HG02885 (cell line): ENCODE data around the gene ASTN1.

ENCODE experiments used
- ATAC-seq: cut with Tn5 transposase; IDR thresholded peaks from one replicate; pipeline ENCODE4 v1.9.1; 2021; ENCODE audit warnings: mild to moderate bottlenecking; ENCODE audit not compliant: unreplicated experiment, poor library complexity

Gene ASTN1

DNA sequence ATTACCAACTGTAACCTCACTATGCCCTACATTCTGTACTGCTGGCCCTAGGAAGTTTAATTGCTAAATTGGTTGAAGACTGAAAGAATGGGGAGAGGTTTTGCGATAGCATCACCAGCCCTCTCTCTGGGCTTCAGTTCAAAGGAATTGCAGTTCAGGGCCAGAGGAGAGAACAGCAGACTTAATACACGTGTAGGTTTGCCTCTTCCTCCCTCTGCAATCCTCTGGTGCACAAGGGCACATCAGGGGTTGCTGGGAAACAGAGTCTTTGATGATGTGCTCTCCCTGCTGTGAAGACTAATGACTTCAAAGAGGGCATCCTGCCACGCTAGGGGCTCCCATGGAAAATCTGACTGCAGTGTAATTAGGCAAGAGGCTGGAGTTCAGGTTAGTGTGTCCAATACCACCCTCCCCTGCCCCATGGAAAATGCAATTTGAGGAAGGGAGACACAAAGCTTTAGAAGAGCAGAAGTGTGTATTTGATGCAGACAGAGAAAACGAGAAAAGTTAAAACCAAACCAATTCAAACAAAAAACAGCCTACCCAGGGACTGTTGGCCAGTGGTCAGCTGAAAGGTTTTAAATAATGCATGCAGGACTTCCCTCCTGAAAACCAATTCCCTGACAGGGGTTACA lies 167.9 kb downstream of the ASTN1 start:
- no peak for ATAC-seq

DNA sequence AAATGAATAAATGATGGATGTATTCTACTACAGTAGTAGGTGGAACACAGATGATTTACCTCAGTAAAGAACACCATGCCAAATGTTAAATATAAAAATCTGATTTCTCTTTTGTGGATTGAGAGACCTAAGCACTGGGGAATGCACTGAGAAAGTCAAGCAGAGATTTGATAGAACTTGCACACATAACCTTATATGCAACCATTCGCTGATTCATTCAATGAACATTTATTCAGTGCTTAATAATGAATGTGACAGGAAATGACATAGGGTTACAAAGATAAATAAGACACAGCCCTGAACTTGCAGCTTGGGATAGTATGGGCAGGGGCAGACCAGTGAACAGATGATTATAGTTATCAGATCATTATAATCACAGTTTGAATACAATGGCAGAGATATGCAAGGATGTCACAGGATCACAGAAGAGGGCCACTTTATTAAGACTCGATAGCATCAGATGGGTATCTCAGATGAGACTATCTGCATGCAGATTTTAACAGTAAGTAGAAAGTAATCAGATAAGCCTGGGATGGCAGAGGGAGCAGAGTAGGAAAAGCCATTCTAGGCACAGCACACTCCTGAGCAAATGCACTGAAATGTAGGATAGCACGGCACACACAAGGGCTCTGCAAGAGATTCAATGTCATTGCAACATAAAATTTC lies 169.4 kb downstream of the ASTN1 start:
- no peak for ATAC-seq

DNA sequence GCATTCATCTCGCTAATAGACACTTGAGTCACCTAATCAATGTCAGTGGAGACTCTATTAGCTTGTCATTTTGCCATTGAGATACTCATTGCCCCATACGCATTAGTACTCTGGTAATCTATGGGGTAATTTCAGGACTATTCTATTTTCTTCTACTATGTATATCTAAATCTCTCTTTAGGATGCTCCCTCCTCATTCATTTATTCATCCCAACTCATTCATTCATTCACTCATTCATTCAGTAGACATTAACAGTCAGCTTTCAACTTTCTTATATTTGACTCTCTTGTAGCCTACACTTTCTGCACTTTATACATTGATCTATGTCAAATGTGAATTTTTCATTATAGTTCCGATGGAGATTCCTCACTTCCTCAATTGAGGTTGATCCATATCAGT lies 170.9 kb downstream of the ASTN1 start:
- ATAC-seq, result no peak

DNA sequence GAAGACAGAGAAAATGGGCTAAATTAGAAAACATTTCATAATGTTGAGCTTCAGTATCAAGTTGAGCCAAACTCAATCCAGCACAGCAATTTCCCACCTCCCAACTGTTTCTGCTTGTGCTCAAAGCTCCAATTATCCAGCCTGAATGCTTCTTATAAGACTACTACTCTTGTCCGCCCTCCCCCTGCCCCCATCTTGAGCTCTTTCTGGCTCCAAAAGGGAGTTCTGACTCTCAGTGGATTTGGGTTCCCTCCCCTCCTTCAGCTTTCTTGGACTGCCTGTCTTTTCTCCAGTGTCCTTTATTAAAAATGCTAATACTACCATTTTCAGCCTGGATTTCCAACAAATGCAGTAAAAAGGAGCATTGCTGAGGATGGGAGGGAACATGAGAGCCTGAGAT lies 174.8 kb downstream of the ASTN1 start:
- no peak for ATAC-seq

DNA sequence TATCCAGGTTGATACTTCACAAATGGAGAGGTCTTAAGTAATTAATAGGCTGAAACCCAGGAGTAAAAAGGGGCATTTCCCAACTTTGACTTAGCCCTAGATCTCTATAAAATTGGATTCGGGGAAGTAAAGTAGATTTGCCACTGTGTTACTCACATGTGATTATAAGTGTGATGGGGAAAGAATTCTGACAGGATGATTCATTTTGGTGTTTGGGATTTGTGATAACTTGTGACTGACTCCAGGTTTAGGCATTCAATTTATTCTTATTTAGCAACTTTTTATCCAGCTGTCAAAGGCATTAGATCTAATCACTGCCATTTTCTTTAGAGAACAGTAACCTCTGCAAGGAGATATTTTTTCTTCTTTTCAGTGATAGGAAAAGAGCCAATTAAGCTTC lies 175.5 kb downstream of the ASTN1 start:
- ATAC-seq, result no peak

DNA sequence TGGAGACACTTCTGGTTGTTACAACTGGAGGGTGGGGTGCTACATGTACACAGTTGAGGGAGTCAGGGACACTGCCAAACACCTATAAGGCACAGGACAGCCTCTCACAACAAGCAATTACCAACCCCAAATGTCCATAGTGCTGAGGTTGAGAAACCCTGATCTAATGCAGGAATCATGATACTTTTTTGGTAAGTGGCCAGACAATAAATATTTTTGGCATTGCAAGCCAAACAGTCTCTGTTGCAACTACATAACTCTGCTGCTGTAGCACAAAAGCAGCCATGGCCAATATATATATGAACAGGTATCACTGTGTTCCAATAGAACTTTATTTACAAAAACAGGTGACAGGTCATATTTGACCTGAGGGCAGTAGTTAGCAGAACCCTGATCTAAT lies 177.5 kb downstream of the ASTN1 start:
- no peak for ATAC-seq

DNA sequence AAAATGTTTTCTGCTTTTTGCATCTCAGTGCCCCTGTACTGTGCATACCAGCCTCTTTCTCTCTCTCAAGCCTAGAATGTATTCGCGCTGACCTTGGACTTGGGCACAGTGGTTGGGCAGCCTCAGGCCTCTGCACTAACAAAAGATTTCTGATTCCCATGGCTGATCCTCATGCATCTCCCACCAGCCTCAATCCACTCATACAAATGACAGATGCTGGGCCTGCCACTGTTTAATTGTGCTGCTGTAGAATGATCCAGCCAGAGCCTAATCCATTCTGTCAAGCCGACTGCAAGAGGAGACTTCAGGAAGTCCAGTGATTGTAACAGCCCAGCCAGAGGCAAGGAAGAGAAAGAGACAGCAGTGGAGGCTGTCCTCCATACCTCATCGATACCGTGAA lies 180.8 kb downstream of the ASTN1 start:
- no peak for ATAC-seq

DNA sequence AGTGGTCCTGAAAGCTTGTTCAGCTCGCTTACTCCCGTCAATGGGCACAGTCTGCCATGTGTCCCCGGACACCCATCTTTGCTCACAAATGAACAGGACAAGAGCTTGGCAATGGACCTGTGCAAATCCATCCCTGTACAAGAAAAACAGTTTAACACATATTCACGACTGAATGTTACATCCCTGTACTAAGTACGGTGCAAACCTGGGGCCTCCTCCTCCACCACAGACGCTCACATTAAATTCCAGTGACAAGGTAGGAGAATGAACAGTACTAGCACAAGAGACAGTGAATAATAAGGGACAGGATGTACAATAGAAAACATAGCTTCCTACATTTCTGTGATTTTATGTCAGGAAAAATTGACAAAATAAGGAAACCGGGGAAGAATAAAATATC lies 187.7 kb downstream of the ASTN1 start:
- no peak for ATAC-seq

DNA sequence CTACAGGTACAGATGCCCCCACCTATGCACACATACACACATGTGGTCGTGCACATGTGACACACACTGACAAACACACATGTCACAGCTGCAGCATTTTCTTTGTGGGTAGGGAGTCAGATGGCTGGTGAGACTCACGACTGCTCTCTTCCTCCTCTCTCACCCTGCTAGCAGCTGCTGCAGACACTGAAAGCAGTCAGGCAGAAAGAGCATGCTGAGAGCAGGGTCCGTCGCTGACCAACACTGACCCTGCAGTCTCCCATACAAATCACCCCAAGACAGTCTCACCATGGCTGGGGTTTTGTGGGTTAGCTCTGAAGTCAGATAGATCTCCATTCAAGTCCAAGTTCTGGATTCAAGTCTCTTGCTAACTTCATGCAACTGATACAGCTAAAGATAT lies 188.3 kb downstream of the ASTN1 start:
- no peak for ATAC-seq

DNA sequence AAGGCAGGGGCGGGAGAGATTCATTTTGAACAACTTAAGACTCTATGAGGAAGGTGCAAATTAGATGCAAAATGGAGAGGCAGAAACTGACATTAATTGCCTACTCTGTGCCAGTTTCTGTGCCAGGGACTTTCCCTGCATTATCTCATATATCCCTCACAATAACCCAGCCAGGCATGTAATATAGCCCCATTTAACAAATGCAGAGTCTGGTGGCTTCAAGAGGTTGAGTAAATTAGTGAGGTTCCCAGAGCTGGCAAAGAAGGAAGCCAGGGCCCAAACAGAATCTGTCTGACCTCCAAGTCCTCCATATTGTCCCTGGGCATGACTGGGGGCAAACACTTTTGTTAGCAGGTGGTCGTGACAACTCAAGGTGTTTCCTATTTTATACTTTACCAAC lies 199.8 kb downstream of the ASTN1 start:
- no peak for ATAC-seq

DNA sequence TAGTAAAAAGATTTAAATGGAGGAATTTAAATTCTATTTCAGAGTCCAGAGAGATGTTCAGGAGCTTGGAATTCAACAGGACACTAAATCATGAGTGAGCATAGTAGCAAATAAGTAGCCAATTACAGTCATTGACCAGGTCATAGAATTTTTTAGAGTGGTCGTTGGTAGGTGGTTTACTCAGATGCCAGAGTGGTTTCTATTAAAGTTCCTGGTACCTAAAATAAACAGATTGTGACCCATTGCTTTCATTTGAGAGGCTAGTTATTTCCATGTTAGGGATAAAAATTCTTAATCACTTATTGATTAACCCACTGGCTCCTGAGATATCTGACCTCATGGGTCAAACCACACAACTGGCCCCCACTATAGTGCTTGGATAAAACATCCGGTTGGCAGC lies 201.3 kb downstream of the ASTN1 start:
- ATAC-seq, result no peak

DNA sequence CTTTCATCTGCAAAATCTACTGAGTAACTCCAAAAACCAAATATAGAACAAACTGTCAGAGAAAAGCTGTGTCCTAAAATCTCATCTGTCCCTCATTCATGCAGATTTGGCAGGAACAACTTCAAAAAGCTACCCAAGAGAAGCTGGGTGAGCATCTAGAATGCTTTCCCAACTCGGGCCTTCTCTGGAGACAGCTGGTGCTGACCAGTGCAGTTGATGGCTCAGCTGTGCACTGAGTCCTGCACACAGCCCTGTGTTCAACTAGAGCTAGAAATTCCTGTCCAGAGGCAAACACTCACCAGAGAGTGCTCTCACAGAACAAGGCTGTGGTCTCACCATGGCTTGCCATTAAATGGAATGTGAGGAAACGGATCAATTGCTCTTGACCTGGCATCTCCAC lies 202.8 kb downstream of the ASTN1 start:
- no peak for ATAC-seq

DNA sequence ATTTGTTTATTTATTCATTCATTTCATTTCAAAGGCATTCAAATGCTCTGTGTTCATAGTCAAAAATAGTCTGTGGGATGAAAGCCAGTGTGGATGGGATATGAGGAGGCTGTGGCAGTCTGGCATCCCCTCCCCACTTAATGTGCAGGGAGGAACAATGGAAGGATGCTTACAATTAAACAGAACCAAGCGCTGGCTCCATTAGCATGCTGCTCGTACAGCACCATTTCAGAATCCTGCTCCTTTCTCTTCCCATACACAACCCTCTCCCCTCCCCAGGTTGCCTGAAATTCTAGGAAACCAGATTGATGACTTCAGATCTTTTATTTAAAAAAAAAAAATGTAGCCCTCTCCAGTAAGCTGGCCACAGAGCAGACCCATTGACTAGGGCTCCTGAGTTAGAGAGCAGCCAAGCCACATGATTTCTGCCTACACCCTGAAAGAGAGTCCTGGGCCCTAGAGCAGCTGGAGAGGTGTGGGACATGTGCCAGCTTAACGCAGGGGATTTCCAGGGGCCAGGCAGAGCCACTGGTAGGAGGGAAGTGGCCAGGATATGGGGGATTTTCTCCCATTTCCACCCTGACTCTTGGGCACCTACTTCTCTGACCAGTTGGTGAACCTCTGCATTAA lies 205.2 kb downstream of the ASTN1 start:
- no peak for ATAC-seq

DNA sequence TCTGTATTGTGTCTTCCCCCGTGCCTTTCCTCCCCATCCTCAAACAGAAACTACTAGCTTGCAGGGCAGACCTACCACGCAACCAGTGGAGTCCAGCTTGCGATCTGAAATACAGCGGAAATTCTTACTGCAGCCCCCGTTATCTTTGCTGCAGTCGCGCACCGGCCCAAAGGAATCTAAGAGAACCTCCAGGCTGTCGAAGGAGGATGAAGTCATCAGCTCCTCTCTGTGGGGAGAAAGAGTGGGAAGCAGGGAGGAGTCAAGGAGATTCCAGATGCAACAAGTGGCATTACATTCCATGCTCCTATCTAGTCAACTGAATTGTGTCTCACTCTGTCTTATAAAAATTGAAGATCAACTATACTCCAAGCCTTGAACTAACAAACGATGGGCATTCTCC lies 206.9 kb downstream of the ASTN1 start:
- ATAC-seq, result no peak

DNA sequence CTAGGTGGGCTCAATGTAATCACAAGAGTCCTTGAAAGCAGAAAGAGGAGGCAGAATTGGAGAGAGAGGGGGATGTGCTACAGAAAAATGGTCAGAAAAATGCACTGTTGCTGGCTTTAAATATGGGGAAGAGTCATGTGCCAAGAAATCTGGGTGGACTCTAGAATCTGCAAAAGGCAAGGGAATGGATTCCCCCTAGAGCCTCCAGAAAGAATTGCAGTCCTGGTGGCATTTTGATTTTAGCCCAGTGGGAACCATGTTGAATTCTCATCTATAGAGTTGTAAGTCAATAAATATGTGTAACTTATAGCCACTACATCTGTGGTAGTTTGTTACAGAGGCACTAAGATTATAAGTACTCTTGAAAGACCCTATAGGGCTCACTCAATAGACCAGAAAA lies 210.3 kb downstream of the ASTN1 start:
- no peak for ATAC-seq

DNA sequence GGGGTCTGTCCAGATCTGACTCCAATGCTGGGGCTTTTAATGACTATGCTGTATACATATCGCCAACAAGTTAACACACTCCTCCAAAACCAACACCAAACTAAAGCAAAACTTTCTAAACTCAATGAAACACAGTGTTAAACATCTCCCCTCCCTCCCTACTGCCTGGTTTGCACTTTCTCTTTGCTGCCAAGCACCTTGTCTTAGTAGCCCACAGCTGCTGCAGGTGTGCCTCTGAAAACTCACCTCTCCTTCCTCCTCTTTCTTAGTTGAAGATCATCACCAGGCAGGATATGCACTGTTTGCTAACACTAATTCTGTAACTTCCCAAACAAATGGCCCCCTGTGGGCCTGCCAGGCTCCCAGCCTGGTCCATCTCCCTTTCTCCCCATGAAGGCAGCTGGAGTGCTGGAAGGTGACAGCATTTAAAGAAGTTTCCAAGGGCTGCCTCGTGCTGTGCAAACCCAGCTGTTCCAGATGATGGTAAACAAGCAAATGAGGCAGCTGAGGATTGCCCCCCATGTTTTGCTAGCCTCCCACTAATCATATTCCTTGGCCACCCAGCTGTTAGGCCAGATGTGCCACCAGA lies 213.7 kb downstream of the ASTN1 start:
- ATAC-seq, result no peak

DNA sequence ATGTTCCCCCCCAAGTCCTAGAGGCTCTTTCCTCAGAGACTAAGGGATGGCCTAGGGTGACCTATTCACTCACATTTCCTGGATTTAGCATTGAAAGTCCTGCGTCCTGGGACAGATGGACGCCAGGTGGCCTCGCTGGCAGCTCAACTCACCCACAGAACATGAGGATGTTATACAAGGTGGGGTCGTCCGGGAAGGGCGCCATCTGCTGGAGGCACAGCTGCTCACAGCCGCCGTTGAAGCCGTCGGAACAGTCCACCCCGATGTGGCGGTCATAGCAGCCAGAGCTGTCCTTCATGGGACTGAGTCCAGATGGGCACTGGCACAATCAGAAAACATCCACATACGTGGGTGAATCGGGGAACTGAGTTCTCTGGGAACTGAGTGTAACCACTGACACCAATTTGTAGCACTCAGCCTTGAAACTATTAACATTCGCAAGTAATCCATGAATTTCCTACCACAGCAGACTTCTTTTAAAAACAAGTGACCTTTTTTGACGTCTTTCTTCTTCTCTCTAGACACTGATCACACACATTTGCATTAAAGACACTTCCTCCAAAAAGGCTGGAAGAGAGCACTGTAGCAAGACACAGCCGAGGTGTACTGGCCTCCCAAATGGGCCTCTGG lies 215.4 kb downstream of the ASTN1 start:
- ATAC-seq, result peak; percentile 84

DNA sequence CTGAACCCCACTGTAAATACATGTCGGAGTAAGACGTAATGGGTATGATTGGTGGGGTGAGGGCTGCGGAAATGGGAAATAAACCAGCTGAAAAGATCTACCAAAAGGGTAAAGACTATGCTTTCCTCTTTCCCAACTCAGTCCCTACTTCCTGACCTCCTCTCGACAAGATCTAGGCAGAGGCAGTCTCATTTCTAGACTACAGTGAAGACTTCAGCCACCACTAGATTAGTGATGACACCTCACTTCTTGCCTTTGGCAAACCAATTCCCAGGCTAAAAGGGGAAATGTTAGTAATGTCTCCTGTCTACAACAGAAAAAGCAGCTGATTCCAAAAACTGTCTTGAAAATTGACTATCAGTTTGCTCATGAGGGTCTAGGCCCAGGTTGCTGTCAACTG lies 219.9 kb downstream of the ASTN1 start:
- no peak for ATAC-seq

DNA sequence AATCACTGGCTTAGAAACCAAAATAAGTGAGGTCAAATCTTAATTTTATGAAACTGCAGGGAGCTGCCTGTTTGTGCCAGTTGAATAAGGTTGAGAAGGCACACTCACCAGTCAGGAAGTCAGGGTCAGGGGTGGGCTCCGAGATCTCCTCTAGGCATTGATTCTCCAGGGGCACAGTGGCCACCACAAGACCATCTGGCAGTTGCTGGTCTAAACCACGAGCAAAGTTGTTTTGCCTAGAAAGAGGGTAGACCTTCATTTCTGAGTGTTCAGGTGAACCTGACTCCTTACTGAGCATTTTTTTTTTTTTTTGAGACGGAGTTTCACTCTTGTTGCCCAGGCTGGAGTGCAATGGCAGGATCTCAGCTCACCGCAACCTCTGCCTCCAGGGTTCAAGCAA lies 220.7 kb downstream of the ASTN1 start:
- ATAC-seq, result no peak

DNA sequence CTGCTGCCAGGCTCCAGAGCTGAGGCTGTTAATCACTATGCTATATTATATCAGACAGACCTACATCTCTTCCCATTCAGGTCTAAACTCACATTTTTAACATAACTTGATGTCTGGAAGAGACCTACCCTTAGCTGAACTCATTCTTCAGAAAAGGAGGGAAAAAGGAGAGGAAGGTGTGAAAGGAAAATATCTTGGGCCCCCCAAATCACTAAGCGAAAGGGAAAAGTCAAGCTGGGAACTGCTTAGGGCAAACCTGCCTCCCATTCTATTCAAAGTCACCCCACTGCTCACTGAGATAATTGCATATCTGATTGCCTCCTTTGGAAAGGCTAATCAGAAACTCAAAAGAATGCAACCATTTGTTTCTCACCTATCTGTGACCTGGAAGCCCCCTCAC lies 222.2 kb downstream of the ASTN1 start:
- no peak for ATAC-seq

DNA sequence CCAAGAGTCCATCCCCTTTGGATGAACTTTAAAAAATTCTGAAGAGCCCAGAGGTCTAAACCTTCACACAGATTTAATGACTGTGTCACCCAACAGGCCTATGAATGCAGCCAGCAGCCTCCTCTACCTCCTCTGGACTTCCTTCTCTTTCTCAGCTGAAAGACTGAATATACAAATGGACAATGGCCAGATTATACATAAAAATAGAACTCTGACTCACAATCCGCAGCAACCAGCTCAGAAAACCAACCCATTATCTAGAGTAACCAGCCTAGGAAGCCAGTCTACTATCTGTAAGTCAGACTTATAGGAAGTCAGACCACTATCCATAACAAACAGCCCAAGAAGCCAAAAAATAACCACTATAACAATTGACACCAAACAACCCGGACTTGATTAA lies 224.5 kb downstream of the ASTN1 start:
- no peak for ATAC-seq
